Suprapubic skin (tissue), 4 donors: ENCODE data around the gene PHC3. TPM values are rescaled to one million over a fixed set of nuclear protein-coding genes. Genes with fewer than 3 reads are reported as not detected.

Source experiments
- DNase-seq, 2 donors: peaks; one replicate each; pipeline ENCODE4 v3.0.0-alpha.2; 2019; ENCODE audit warnings: low spot score in 2 of 2
- H3K27ac ChIP-seq: fragments of 200-600 bp; sonication (generic); one replicate; pipeline ENCODE4 v1.5.1; 2019
- H3K27me3 ChIP-seq: fragments of 200-600 bp; sonication (generic); one replicate; pipeline ENCODE4 v1.5.1; 2019
- H3K36me3 ChIP-seq: fragments of 200-600 bp; sonication (generic); one replicate; pipeline ENCODE4 v1.5.1; 2019
- H3K4me1 ChIP-seq: fragments of 200-600 bp; sonication (generic); one replicate; pipeline ENCODE4 v1.5.1; 2019
- H3K4me3 ChIP-seq: fragments of 200-600 bp; sonication (generic); one replicate; pipeline ENCODE4 v1.5.1; 2019; ENCODE audit warnings: mild to moderate bottlenecking
- H3K9me3 ChIP-seq: fragments of 200-600 bp; sonication (generic); one replicate; pipeline ENCODE4 v1.5.1; 2019
- POLR2A ChIP-seq, 2 donors: fragments of 450-650 bp; IDR thresholded peaks; one replicate each; pipeline ENCODE4 v1.6.1; 2017; ENCODE audit warnings: antibody characterized with exemption in 2 of 2, mild to moderate bottlenecking in 2 of 2, moderate library complexity in 2 of 2
- WGBS: methylation state at CpG from one replicate; pipeline ENCODE4 v1.1.5; 2018; 5-methylcytosine and 5-hydroxymethylcytosine counted together
- total RNA-seq, 4 donors: library from RNA; depleted of rRNA; stranded (reverse); fragments of >200 nt; gene quantifications; one replicate each; pipeline ENCODE4 v1.1.0, GENCODE V29; 2016

PHC3 gene
- total RNA-seq, 4 donors from 2014 or later = 37.9 to 106 (median 64.0) TPM

- no peak for TF ChIP-seq POLR2A (IDR thresholded peaks at IDR 0.05)
- peak overlapping the region; percentile 53 for H3K27ac ChIP-seq
Observed at GRCh38 chr3:170038434-170039110, 143.0 kb downstream of the PHC3 start.

More at GRCh38 chr3:170038434-170039110, 143.0 kb downstream of the PHC3 start:
- 29% methylated on average over 5 of the region's 51 CpGs for WGBS
- Histone ChIP-seq H3K27me3 (peaks cover 38% of the 10 kb centered on the region), H3K36me3 (no peaks in the 10 kb centered on the region), H3K4me3 (peak overlapping the region; percentile 59), H3K4me1 (peaks cover 16% of the 10 kb centered on the region), H3K9me3 (no peaks in the 10 kb centered on the region)
- no peak for DNase-seq

Other genes starting within 250 kb of the PHC3 start
- gene SEC62, start 214.9 kb downstream of the PHC3 start, total RNA-seq = 10 to 100 TPM; 18.3 to 35.3 (median 28.9) TPM
- gene GPR160, start 143.7 kb downstream of the PHC3 start, total RNA-seq = 10 to 100 TPM in 1 of 4 donors, 1 to 10 TPM in 3; 2.8 to 12.2 (median 3.0) TPM
- gene PRKCI, start 40.7 kb upstream of the PHC3 start, total RNA-seq = 100 to 1,000 TPM in 1 of 4 donors, 10 to 100 TPM in 3; 33.5 to 125 (median 47.7) TPM
- gene SKIL, start 176.0 kb upstream of the PHC3 start, total RNA-seq = 10 to 100 TPM; 24.9 to 50.6 (median 30.4) TPM
- 1 to 10 TPM; 2.1 to 6.4 (median 3.6) TPM for gene CLDN11, start 237.1 kb upstream of the PHC3 start, total RNA-seq